NCI-H1092 treated with DMSO at 0.1 percent for 48 hours (cell line): ENCODE measurements around the gene OLIG2.

Source experiments
- DNase-seq: peaks from one replicate; lab custom pipeline; 2025; lab: John Stamatoyannopoulos, UW

OLIG2 gene

GRCh38 chr21:33019885-33020557 is 5.7 kb upstream of the OLIG2 start:
- no peak for DNase-seq

DNA sequence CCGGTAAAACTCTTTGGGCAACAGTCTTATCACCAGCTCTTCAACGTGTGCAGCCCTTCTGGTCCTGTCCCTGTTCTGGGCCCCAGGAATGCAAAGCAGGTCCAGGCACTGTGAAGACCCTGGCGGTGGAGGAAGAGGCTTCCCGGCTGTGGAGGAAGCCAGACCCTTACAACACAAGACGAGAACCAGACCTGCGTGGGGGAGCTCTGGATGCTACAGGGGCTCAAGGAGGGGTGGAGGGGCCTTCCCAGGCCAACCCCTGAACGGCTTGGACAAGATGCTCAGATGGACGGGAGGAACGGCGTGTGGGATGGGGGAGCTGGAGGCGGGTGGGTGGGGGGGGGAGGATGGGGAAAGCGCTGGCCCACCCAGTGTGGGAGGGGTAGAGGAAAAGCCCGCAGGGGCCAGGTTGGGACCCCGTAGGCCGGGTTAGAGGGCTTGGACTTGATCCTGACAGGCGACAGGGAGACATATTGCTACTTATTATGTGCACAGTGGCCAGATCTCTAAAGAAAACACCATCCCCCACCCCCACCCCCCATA is 5.1 kb upstream of the OLIG2 start:
- DNase-seq = no peak

GRCh38 chr21:33021150-33021549 is 4.6 kb upstream of the OLIG2 start:
- no peak for DNase-seq

GRCh38 chr21:33021667-33022066 is 4.1 kb upstream of the OLIG2 start:
- no peak for DNase-seq

- no peak for DNase-seq
These were observed 3.3 kb upstream of the OLIG2 start for GRCh38 chr21:33022489-33022827.

DNA sequence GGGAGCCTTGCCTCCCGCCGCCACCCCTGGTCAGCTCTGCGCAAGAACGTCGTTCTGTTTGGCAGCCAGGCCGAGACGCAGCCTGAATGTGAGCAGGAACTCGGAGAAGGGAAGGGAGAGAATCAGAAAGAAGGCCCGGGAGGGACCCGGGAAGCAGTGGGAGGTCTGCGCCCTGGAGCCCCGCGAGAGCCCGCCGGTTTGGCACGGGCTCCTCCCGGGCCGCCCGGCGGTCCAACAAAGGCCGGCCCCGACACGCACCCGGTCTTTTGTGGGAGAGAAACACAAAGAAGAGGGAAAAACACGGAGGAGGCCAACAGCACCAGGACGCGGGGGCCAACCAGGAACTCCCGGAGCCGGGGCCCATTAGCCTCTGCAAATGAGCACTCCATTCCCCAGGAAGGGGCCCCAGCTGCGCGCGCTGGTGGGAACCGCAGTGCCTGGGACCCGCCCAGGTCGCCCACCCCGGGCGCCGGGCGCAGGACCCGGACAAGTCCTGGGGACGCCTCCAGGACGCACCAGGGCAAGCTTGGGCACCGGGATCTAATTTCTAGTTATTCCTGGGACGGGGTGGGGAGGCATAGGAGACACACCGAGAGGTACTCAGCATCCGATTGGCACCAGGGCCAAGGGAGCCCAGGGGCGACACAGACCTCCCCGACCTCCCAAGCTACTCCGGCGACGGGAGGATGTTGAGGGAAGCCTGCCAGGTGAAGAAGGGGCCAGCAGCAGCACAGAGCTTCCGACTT is 2.7 kb upstream of the OLIG2 start:
- DNase-seq = no peak

- DNase-seq = no peak
These were observed 2.0 kb upstream of the OLIG2 start for GRCh38 chr21:33023574-33024200.

- DNase-seq = no peak
These were observed 1.3 kb upstream of the OLIG2 start for GRCh38 chr21:33024201-33025103.

GRCh38 chr21:33025106-33025488 is 638 bp upstream of the OLIG2 start:
- no peak for DNase-seq

GRCh38 chr21:33026443-33026858 is 716 bp downstream of the OLIG2 start:
- DNase-seq = no peak

GRCh38 chr21:33026878-33027400 is 1.2 kb downstream of the OLIG2 start:
- no peak for DNase-seq

- no peak for DNase-seq
These were observed 1.9 kb downstream of the OLIG2 start for GRCh38 chr21:33027401-33028286.

GRCh38 chr21:33028287-33028670 is 2.5 kb downstream of the OLIG2 start:
- no peak for DNase-seq

- no peak for DNase-seq
These were observed 3.1 kb downstream of the OLIG2 start for GRCh38 chr21:33028773-33029384.

DNA sequence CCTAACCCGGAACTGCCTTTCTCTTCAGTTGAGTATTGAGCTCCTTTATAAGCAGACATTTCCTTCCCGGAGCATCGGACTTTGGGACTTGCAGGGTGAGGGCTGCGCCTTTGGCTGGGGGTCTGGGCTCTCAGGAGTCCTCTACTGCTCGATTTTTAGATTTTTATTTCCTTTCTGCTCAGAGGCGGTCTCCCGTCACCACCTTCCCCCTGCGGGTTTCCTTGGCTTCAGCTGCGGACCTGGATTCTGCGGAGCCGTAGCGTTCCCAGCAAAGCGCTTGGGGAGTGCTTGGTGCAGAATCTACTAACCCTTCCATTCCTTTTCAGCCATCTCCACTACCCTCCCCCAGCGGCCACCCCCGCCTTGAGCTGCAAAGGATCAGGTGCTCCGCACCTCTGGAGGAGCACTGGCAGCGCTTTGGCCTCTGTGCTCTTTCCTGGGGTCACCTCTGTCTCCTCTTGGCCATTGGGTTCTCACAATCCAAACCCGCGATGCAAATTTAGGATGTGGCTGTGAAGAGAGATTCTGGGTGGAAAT is 3.7 kb downstream of the OLIG2 start:
- DNase-seq = no peak

DNA sequence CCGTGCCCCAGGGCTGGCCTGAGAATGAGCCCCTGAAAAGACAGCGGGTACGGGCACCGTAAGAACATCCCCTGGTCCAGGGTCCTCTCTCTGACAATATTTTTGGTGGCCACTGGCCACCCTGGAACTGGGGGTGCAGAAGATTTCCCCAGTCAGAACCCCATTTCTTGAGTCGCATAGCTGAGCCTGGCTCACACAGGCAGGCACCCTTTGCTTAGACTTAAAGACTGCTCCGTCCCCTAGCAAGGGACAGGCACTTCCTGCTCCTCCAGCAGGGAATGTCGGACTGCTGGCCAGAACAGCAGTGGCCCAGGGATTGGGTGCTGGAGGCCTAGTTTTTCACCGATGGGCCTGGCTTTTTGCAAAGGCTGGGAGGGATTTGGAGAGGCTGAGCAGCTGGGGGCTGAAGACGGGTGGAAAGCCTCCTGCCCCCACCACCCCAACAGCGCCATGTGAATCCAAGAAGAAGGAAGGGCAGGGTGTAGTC is 4.3 kb downstream of the OLIG2 start:
- no peak for DNase-seq

GRCh38 chr21:33030633-33031032 is 4.9 kb downstream of the OLIG2 start:
- no peak for DNase-seq

- DNase-seq = no peak
These were observed 5.6 kb downstream of the OLIG2 start for GRCh38 chr21:33031152-33031911.

DNA sequence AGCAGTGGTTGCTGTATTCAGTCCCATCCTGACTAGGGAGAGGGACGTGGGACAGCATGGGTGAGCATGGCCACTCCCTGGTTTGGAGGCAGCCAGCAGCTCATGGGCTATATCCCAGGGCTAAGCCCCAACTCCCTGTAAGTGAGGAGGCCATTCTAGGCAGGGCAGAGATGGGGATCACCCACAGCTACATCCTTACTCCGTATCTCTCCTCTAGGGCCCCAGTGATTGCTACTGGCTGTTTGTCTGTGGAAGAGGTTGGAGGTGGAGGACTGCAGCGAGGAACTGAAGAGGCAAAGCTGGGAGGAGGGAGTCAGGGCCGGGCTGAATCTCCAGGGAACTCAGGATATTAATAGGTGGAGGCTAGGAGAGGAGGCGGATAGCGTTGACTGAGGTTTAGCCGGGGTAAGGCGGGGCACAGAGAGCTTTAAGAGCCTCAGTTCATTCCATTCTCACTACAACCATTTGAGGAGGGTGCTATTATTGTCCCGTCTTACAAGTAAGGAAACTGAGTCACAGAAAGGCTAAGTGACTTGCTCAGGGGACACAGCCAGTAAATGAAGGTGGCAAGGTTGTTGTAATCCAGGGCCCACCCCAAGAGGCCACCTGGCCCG is 6.8 kb downstream of the OLIG2 start:
- no peak for DNase-seq
